Glomerular visceral epithelial cell (primary cell): ENCODE results near the gene OPCML.

ENCODE experiments used
- DNase-seq: peaks from one replicate; pipeline ENCODE4 v3.0.0-alpha.2; 2016; ENCODE audit errors: extremely low spot score

OPCML gene

GRCh38 chr11:133291780-133292179, 240.5 kb downstream of the OPCML start:
- no peak for DNase-seq

- no peak for DNase-seq
Observed at GRCh38 chr11:133285359-133285758, 246.9 kb downstream of the OPCML start.

- no peak for DNase-seq
Observed at GRCh38 chr11:133284156-133284555, 248.1 kb downstream of the OPCML start.

GRCh38 chr11:133277886-133278285, 254.4 kb downstream of the OPCML start:
- no peak for DNase-seq

- DNase-seq: no peak
Observed at GRCh38 chr11:133271871-133272776, 260.2 kb downstream of the OPCML start.

- no peak for DNase-seq
Observed at GRCh38 chr11:133271206-133271605, 261.1 kb downstream of the OPCML start.

- no peak for DNase-seq
Observed at GRCh38 chr11:133269267-133269666, 263.0 kb downstream of the OPCML start.

- DNase-seq: no peak
Observed at GRCh38 chr11:133266986-133267385, 265.3 kb downstream of the OPCML start.

- no peak for DNase-seq
Observed at GRCh38 chr11:133265530-133266035, 266.7 kb downstream of the OPCML start.

GRCh38 chr11:133263332-133263731, 269.0 kb downstream of the OPCML start:
- no peak for DNase-seq

- no peak for DNase-seq
Observed at GRCh38 chr11:133258751-133259150, 273.6 kb downstream of the OPCML start.

GRCh38 chr11:133254601-133255000, 277.7 kb downstream of the OPCML start:
- DNase-seq: no peak

GRCh38 chr11:133253570-133253969, 278.7 kb downstream of the OPCML start:
- no peak for DNase-seq

GRCh38 chr11:133251841-133252240, 280.5 kb downstream of the OPCML start:
- DNase-seq: no peak

GRCh38 chr11:133249530-133249929, 282.8 kb downstream of the OPCML start:
- DNase-seq: no peak

- no peak for DNase-seq
Observed at GRCh38 chr11:133249065-133249464, 283.2 kb downstream of the OPCML start.

- no peak for DNase-seq
Observed at GRCh38 chr11:133243832-133244231, 288.5 kb downstream of the OPCML start.

GRCh38 chr11:133240908-133241655, 291.2 kb downstream of the OPCML start:
- DNase-seq: no peak

- DNase-seq: no peak
Observed at GRCh38 chr11:133239575-133239974, 292.7 kb downstream of the OPCML start.

GRCh38 chr11:133238495-133238894, 293.8 kb downstream of the OPCML start:
- DNase-seq: no peak

GRCh38 chr11:133238027-133238426, 294.3 kb downstream of the OPCML start:
- no peak for DNase-seq

GRCh38 chr11:133235381-133235780, 296.9 kb downstream of the OPCML start:
- no peak for DNase-seq

GRCh38 chr11:133234883-133235282, 297.4 kb downstream of the OPCML start:
- DNase-seq: no peak
